ENCODE data around the gene LHX1.

LHX1 gene

DNA sequence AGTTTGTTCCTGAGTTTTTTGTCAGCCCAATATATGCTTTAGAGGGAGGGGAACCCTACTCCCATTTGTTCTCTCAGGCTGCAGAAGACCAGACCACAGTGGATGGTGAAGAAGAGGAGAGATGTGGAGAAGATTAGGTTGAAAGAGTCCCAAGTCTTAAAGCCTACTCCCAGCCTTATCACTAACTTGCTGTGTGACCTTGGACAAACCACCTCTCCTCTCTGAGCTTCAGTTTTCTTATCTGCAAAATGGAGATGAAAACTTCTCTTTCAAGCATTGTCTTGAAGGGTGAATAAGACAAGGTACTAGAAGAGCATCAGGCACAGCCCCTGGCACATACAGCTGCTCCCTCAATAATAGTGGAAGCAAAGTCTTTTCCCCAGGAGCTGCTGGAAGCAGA is 15.1 kb upstream of the LHX1 start:
- no peaks in the 10 kb centered on the region for H3F3A ChIP-seq (ENCODE audit: control insufficient read depth, insufficient read depth)
- no peak overlapping the region for H3K27ac ChIP-seq (ENCODE audit: low read depth, low read length)
- no peaks in the 10 kb centered on the region for H3K4me1 ChIP-seq (ENCODE audit: control insufficient read depth, low read length)
- H4K20me1 ChIP-seq (ENCODE audit: control insufficient read depth, insufficient read depth, low read depth, low read length): no peaks in the 10 kb centered on the region
- H3K79me2 ChIP-seq (ENCODE audit: control insufficient read depth, low read length): no peaks in the 10 kb centered on the region
- no peak overlapping the region for H3K4me2 ChIP-seq (ENCODE audit: low read length)
- TF ChIP-seq EZH2phosphoT487 (IDR thresholded peaks at IDR 0.05; ENCODE audit: borderline replicate concordance, low read length): no peak
- TF ChIP-seq, protein P1, sequence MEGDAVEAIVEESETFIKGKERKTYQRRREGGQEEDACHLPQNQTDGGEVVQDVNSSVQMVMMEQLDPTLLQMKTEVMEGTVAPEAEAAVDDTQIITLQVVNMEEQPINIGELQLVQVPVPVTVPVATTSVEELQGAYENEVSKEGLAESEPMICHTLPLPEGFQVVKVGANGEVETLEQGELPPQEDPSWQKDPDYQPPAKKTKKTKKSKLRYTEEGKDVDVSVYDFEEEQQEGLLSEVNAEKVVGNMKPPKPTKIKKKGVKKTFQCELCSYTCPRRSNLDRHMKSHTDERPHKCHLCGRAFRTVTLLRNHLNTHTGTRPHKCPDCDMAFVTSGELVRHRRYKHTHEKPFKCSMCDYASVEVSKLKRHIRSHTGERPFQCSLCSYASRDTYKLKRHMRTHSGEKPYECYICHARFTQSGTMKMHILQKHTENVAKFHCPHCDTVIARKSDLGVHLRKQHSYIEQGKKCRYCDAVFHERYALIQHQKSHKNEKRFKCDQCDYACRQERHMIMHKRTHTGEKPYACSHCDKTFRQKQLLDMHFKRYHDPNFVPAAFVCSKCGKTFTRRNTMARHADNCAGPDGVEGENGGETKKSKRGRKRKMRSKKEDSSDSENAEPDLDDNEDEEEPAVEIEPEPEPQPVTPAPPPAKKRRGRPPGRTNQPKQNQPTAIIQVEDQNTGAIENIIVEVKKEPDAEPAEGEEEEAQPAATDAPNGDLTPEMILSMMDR (IDR thresholded peaks at IDR 0.05; ENCODE audit: low read depth, low read length, poor library complexity, severe bottlenecking): no peak
- no peaks in the 10 kb centered on the region for H3K36me3 ChIP-seq (ENCODE audit: control insufficient read depth, low read length)
- no peaks in the 10 kb centered on the region for H3K9me2 ChIP-seq (replicated peaks; ENCODE audit: control insufficient read depth, low read length)
- H3K27me3 ChIP-seq (ENCODE audit: control insufficient read depth, low read length): peaks cover 42% of the 10 kb centered on the region
- no peak overlapping the region for H3K4me3 ChIP-seq (ENCODE audit: low read length)
- no peaks in the 10 kb centered on the region for H3K9me3 ChIP-seq (ENCODE audit: control insufficient read depth, insufficient read depth, low read length)

DNA sequence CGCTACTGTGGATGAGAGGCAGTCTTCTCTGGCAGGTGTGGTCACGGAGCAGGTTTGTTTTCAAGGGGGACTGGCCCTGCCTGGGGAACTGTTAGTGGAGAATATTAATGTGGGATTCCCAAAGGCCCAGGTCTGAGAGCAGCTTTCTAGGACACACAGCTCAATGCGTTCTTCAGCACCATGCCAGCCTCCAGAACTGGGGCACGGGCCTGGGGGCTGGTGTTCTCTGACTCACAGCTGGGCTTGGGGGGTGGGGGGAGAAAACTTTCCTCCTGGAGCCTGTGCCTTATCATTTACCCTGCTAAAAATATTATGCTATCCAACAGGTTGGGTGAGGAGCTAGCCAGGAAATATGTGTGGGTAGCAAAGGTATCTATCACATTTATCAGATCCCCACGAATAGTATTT is 13.5 kb upstream of the LHX1 start:
- H3K79me2 ChIP-seq (ENCODE audit: control insufficient read depth, low read length): no peaks in the 10 kb centered on the region
- peaks cover 13% of the 10 kb centered on the region for H3K4me1 ChIP-seq (ENCODE audit: control insufficient read depth, low read length)
- no peaks in the 10 kb centered on the region for H4K20me1 ChIP-seq (ENCODE audit: control insufficient read depth, insufficient read depth, low read depth, low read length)
- H3K4me2 ChIP-seq (ENCODE audit: low read length): no peak overlapping the region
- H3K27ac ChIP-seq (ENCODE audit: low read depth, low read length): no peak overlapping the region
- TF ChIP-seq, protein P1 (IDR thresholded peaks at IDR 0.05; ENCODE audit: low read depth, low read length, poor library complexity, severe bottlenecking): no peak
- TF ChIP-seq EZH2phosphoT487 (IDR thresholded peaks at IDR 0.05; ENCODE audit: borderline replicate concordance, low read length): no peak
- no peaks in the 10 kb centered on the region for H3K9me3 ChIP-seq (ENCODE audit: control insufficient read depth, insufficient read depth, low read length)
- H3K9me2 ChIP-seq (replicated peaks; ENCODE audit: control insufficient read depth, low read length): no peaks in the 10 kb centered on the region
- no peaks in the 10 kb centered on the region for H3F3A ChIP-seq (ENCODE audit: control insufficient read depth, insufficient read depth)
- peaks cover 37% of the 10 kb centered on the region for H3K27me3 ChIP-seq (ENCODE audit: control insufficient read depth, low read length)
- no peak overlapping the region for H3K4me3 ChIP-seq (ENCODE audit: low read length)
- H3K36me3 ChIP-seq (ENCODE audit: control insufficient read depth, low read length): no peaks in the 10 kb centered on the region

DNA sequence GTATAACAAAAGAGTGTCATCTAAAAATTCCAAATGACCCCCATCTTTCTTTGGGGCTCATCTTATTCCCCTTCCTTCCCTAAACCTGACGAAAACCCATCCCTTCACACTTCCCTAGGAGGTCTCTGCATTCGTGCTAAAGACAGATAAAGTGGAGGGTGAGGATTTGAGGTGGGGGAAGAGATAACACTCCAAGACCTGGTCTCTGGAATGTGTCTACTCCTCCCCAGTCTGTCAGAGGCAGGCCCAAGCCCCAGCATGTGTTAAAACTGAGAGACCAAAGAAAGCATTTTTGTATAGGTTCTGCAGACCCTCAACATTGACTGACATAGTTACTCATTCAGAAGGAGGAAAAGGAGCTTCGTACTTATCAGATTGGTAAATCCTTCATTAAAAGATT is 11.0 kb upstream of the LHX1 start:
- peaks cover 15% of the 10 kb centered on the region for H3K4me1 ChIP-seq (ENCODE audit: control insufficient read depth, low read length)
- no peaks in the 10 kb centered on the region for H3K9me3 ChIP-seq (ENCODE audit: control insufficient read depth, insufficient read depth, low read length)
- no peaks in the 10 kb centered on the region for H3K79me2 ChIP-seq (ENCODE audit: control insufficient read depth, low read length)
- peaks cover 37% of the 10 kb centered on the region for H3K27me3 ChIP-seq (ENCODE audit: control insufficient read depth, low read length)
- no peak overlapping the region for H3K4me2 ChIP-seq (ENCODE audit: low read length)
- no peak for TF ChIP-seq EZH2phosphoT487 (IDR thresholded peaks at IDR 0.05; ENCODE audit: borderline replicate concordance, low read length)
- TF ChIP-seq, protein P1 (IDR thresholded peaks at IDR 0.05; ENCODE audit: low read depth, low read length, poor library complexity, severe bottlenecking): no peak
- H4K20me1 ChIP-seq (ENCODE audit: control insufficient read depth, insufficient read depth, low read depth, low read length): no peaks in the 10 kb centered on the region
- H3K27ac ChIP-seq (ENCODE audit: low read depth, low read length): no peak overlapping the region
- H3K36me3 ChIP-seq (ENCODE audit: control insufficient read depth, low read length): no peaks in the 10 kb centered on the region
- no peaks in the 10 kb centered on the region for H3F3A ChIP-seq (ENCODE audit: control insufficient read depth, insufficient read depth)
- no peak overlapping the region for H3K4me3 ChIP-seq (ENCODE audit: low read length)
- H3K9me2 ChIP-seq (replicated peaks; ENCODE audit: control insufficient read depth, low read length): no peaks in the 10 kb centered on the region

DNA sequence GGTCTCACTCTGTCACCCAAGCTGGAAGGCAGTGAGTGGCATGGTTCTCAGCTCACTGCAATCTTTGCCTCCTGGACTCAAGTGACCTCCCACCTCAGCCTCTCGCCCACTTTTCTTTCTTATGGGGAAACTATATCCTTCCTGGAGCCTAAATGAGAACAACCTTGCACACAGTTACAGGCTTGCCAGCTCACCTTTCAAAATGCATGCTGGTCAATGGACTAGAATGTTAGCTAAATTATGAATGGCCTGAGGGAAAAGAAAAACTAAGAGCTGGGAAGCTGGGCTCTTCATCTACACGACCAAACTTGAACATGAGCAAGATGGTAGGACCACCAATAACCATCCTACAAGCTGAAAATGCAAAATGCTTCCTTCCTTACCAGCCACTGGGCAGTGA is 10.6 kb upstream of the LHX1 start:
- Histone ChIP-seq H3K79me2 (ENCODE audit: control insufficient read depth, low read length) (no peaks in the 10 kb centered on the region), H3K27me3 (ENCODE audit: control insufficient read depth, low read length) (peaks cover 37% of the 10 kb centered on the region), H3K4me1 (ENCODE audit: control insufficient read depth, low read length) (peaks cover 15% of the 10 kb centered on the region), H3K9me2 (replicated peaks; ENCODE audit: control insufficient read depth, low read length) (no peaks in the 10 kb centered on the region), H3K9me3 (ENCODE audit: control insufficient read depth, insufficient read depth, low read length) (no peaks in the 10 kb centered on the region), H4K20me1 (ENCODE audit: control insufficient read depth, insufficient read depth, low read depth, low read length) (no peaks in the 10 kb centered on the region), H3K4me2 (ENCODE audit: low read length) (no peak overlapping the region), H3K27ac (ENCODE audit: low read depth, low read length) (no peak overlapping the region), H3K36me3 (ENCODE audit: control insufficient read depth, low read length) (no peaks in the 10 kb centered on the region), H3F3A (ENCODE audit: control insufficient read depth, insufficient read depth) (no peaks in the 10 kb centered on the region), H3K4me3 (ENCODE audit: low read length) (no peak overlapping the region)
- TF ChIP-seq, protein P1 (IDR thresholded peaks at IDR 0.05; ENCODE audit: low read depth, low read length, poor library complexity, severe bottlenecking): no peak
- no peak for TF ChIP-seq EZH2phosphoT487 (IDR thresholded peaks at IDR 0.05; ENCODE audit: borderline replicate concordance, low read length)
